Measurements from ENCODE around the gene SSPN. TPM values are rescaled to one million over a fixed set of nuclear protein-coding genes. Genes with fewer than 3 reads are reported as not detected.

The SSPN gene
- total and polyA plus RNA-seq, 5 experiments from 2014 or later: 0.27 TPM; not detected in 4

- Mint-ChIP-seq H3K4me3 (no peak overlapping the region), H3K9me3 (peaks cover 0 to 6% (median 0%) of the 10 kb centered on the region in 9 donors), H3K27me3 (peaks cover 0 to 6% (median 0%) of the 10 kb centered on the region in 5 donors), H3K4me1 (peaks cover 0 to 4% (median 0%) of the 10 kb centered on the region in 4 donors), H3K36me3 (peaks cover 0 to 7% (median 0%) of the 10 kb centered on the region in 3 donors), H3K27ac (no peak overlapping the region)
- no peak for ATAC-seq
- DNase-seq: no peak
- POLR2A ChIA-PET: no interaction called here
Measured at GRCh38 chr12:26287671-26288381, 92.5 kb downstream of the SSPN start.

DNA sequence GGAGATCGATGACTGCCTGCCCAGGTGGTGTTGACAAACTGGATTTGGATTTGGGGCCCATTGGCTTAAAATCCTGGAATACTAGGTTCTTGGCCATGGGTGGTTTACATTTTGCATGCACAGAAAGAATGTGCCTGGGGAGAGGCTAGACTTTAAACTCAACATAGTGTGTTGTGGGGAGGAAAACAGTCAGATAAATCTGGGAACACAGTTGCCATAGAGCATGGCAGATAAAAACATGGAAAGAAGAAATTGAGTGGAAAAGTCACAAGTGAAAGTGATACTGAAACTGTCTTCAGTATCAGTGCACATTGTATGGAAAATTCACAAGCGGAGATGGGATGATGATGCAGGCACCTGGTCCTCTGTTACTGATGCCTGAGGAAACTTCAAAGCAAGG is 95.2 kb downstream of the SSPN start:
- Mint-ChIP-seq H3K27me3 (peaks cover 0 to 6% (median 0%) of the 10 kb centered on the region in 5 donors), H3K27ac (no peak overlapping the region), H3K4me3 (no peak overlapping the region), H3K36me3 (peaks cover 0 to 3% (median 0%) of the 10 kb centered on the region in 3 donors), H3K4me1 (peaks cover 0 to 2% (median 0%) of the 10 kb centered on the region in 4 donors), H3K9me3 (peaks cover 0 to under 1% (median 0%) of the 10 kb centered on the region in 9 donors)
- ATAC-seq (no peak), DNase-seq (no peak)
- POLR2A ChIA-PET: no interaction called here

GRCh38 chr12:26292596-26292995 is 97.2 kb downstream of the SSPN start:
- H3K27ac Mint-ChIP-seq: no peak overlapping the region
- POLR2A ChIA-PET: no interaction called here
- H3K4me1 Mint-ChIP-seq: peaks cover 0 to 2% (median 0%) of the 10 kb centered on the region in 4 donors

GRCh38 chr12:26293612-26294011 is 98.2 kb downstream of the SSPN start:
- ATAC-seq (no peak), DNase-seq (no peak)
- POLR2A ChIA-PET: no interaction called here
- peaks cover 0 to 5% (median 0%) of the 10 kb centered on the region in 5 donors for H3K27me3 Mint-ChIP-seq
- H3K27ac Mint-ChIP-seq: no peak overlapping the region
- H3K9me3 Mint-ChIP-seq: peaks cover 0 to 9% (median 0%) of the 10 kb centered on the region in 9 donors
- peaks cover 0 to 7% (median 0%) of the 10 kb centered on the region in 4 donors for H3K4me1 Mint-ChIP-seq
- H3K36me3 Mint-ChIP-seq: no peaks in the 10 kb centered on the region
- no peak overlapping the region for H3K4me3 Mint-ChIP-seq

More at GRCh38 chr12:26292596-26292995, 97.2 kb downstream of the SSPN start:
- Mint-ChIP-seq H3K27me3 (peaks cover 0 to 6% (median 0%) of the 10 kb centered on the region in 5 donors), H3K36me3 (no peaks in the 10 kb centered on the region), H3K9me3 (peaks cover 0 to 8% (median 0%) of the 10 kb centered on the region in 9 donors), H3K4me3 (no peak overlapping the region)
- no peak for ATAC-seq
- no peak for DNase-seq

DNA sequence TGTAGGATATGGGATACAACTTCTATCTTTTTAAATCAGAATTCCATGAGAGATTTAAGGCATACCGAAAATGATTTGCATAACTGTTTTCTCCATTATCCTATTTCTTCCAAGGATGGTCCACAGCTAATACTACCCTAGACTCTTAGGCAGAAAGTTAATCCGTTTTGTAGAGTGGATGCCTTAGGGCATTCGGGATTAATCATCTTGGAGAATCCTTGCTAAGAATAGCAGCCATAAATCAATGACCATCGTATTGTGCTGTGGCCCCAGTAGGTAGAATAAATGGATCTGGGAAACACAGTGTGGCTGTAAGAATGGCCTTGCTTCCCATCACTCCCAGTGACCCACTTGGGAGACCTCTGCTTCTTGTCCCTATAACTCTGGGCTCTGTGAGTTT is 99.6 kb downstream of the SSPN start:
- Mint-ChIP-seq H3K27ac (no peak overlapping the region), H3K36me3 (no peaks in the 10 kb centered on the region), H3K9me3 (peaks cover 0 to 9% (median 0%) of the 10 kb centered on the region in 9 donors), H3K27me3 (peaks cover 0 to 9% (median 0%) of the 10 kb centered on the region in 5 donors), H3K4me3 (no peak overlapping the region), H3K4me1 (peaks cover 0 to 19% (median 6%) of the 10 kb centered on the region in 4 donors)
- POLR2A ChIA-PET: no interaction called here
- DNase-seq (no peak), ATAC-seq (no peak)

DNA sequence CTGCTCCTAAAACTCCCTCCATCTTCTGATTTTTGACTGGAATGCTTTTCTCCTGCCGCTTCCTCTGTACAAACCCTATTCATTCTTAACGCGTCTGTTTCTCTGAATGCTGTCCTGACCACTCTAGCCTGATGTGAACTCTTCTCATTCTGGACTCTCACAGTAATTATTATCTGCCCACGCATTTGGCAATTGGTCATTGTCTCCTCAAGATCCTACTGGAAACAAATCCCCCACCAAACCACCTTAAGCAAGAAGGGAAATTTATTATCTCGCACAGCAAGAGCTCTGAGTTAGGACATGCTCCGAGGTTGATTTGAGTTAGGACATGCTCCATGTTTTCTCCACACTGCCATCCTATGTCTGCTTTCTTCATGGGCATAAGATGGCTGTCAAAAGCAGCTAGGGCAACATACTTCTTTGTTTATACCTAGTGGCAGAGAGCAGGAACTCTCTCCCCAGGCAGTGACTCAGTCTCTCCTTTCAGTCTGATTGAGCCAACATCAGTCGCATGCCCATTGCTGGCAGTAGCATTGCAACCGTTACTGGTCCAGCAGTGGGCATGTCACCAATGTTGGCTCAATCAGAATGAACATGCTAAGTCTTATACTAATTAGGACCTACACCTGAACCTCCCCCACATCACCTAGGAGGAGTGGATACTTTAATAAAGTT is 102.2 kb downstream of the SSPN start:
- no peak overlapping the region for H3K27ac Mint-ChIP-seq
- H3K4me3 Mint-ChIP-seq: no peak overlapping the region
- POLR2A ChIA-PET: no interaction called here
- no peaks in the 10 kb centered on the region for H3K36me3 Mint-ChIP-seq
- H3K4me1 Mint-ChIP-seq: peaks cover 2 to 19% (median 6%) of the 10 kb centered on the region in 4 donors
- peaks cover 0 to 22% (median 2%) of the 10 kb centered on the region in 5 donors for H3K27me3 Mint-ChIP-seq
- H3K9me3 Mint-ChIP-seq: peaks cover 0 to 9% (median 0%) of the 10 kb centered on the region in 9 donors
- ATAC-seq (no peak), DNase-seq (no peak)

DNA sequence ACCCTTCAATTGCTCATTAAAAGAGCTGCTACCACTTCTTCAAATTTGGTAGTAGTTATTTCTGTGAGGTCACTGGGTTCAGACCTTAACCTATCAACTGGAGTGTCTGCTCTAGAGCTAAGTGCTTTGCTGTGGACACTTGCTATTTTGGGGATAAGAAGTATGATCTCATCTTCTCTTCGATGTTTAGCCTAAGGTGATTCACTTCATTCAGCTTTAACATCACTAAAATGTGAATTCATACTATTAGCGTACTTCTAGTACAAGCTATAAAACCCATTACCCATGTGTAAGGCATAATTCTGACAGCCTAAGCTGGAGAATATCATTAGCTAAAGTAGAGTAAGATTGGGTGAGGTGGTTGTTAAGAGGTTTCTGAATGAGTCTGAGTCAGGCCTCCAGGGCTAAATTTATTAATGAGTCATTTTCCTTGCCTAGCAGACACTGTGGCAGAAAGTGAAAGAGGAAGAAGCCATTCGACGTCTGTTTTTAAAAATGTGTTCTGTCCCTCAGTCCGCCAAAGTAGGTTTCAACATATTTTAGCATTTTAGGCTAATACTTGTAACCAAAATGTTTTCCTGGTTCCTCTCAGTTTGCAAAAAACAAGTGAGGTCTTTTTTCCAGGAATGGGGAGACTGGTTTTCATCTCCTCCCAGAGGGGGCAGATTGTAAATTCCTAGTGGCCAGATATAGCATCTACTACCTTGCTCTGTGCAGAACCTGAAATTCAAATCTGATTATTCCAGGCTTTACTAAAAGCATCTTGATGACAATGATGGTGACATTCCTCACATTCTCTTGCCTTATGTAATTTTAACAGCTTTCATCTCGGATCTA is 103.6 kb downstream of the SSPN start:
- Mint-ChIP-seq H3K9me3 (peaks cover 0 to 9% (median 0%) of the 10 kb centered on the region in 9 donors), H3K27me3 (peaks cover 0 to 29% (median 2%) of the 10 kb centered on the region in 5 donors), H3K27ac (peak overlapping the region in 1 of 10 donors; percentile 14), H3K36me3 (no peaks in the 10 kb centered on the region), H3K4me1 (peaks cover 2 to 19% (median 6%) of the 10 kb centered on the region in 4 donors), H3K4me3 (peak overlapping the region in 7 of 10 donors; percentile 1 to 70 (median 3))
- ATAC-seq (peak; percentile 27 to 62), DNase-seq (peak in 1 of 10 donors; percentile 13)
- POLR2A ChIA-PET: no interaction called here

- Mint-ChIP-seq H3K4me3 (peak overlapping the region in 2 of 10 donors; percentile 4 to 48), H3K4me1 (peaks cover 2 to 19% (median 6%) of the 10 kb centered on the region in 4 donors), H3K27ac (peak overlapping the region in 1 of 10 donors; percentile 14), H3K27me3 (peaks cover 0 to 29% (median 2%) of the 10 kb centered on the region in 5 donors), H3K36me3 (no peaks in the 10 kb centered on the region), H3K9me3 (peaks cover 0 to 9% (median 0%) of the 10 kb centered on the region in 9 donors)
- ATAC-seq (no peak), DNase-seq (no peak)
- POLR2A ChIA-PET: no interaction called here
Measured at GRCh38 chr12:26299751-26300150, 104.4 kb downstream of the SSPN start.

Other genes starting within 250 kb of the SSPN start
- not detected for gene RASSF8, start 236.9 kb upstream of the SSPN start, total RNA-seq
- gene RASSF8, start 236.9 kb upstream of the SSPN start, polyA plus RNA-seq: not detected
- gene BHLHE41, start 70.5 kb upstream of the SSPN start, total RNA-seq: under 1 TPM; 0.08 to 0.44 TPM
- under 1 TPM in 1 of 3 donors, not detected in 2; 0.41 TPM for gene BHLHE41, start 70.5 kb upstream of the SSPN start, polyA plus RNA-seq

Measured in naive thymus-derived CD8-positive, alpha-beta T cell (primary cell).